GM19328 (cell line): ENCODE data around the gene GP5.

Experiments
- ATAC-seq: cut with Tn5 transposase; IDR thresholded peaks from one replicate; pipeline ENCODE4 v1.9.1; 2021; ENCODE audit warnings: mild to moderate bottlenecking, moderate library complexity; ENCODE audit not compliant: unreplicated experiment

The GP5 gene

GRCh38 chr3:194399166-194399565, at the start of gene GP5:
Gene GP5 (minus strand): TSS chr3:194399266. CDS start chr3:194398282, 984 bp downstream.
- no peak for ATAC-seq

GRCh38 chr3:194447657-194448056, 48.6 kb upstream of the GP5 start:
- ATAC-seq: no peak

- ATAC-seq: no peak
Measured at GRCh38 chr3:194447161-194447560, 48.1 kb upstream of the GP5 start.

- no peak for ATAC-seq
Measured at GRCh38 chr3:194446754-194447153, 47.7 kb upstream of the GP5 start.

GRCh38 chr3:194446172-194446571, 47.1 kb upstream of the GP5 start:
- no peak for ATAC-seq

- no peak for ATAC-seq
Measured at GRCh38 chr3:194443901-194444300, 44.8 kb upstream of the GP5 start.

- ATAC-seq: no peak
Measured at GRCh38 chr3:194440756-194441155, 41.7 kb upstream of the GP5 start.

- no peak for ATAC-seq
Measured at GRCh38 chr3:194439881-194440550, 41.0 kb upstream of the GP5 start.

- no peak for ATAC-seq
Measured at GRCh38 chr3:194434503-194434902, 35.4 kb upstream of the GP5 start.

- no peak for ATAC-seq
Measured at GRCh38 chr3:194431554-194431953, 32.5 kb upstream of the GP5 start.

- ATAC-seq: no peak
Measured at GRCh38 chr3:194425399-194425798, 26.3 kb upstream of the GP5 start.

- no peak for ATAC-seq
Measured at GRCh38 chr3:194424953-194425352, 25.9 kb upstream of the GP5 start.

GRCh38 chr3:194424373-194424772, 25.3 kb upstream of the GP5 start:
- no peak for ATAC-seq

GRCh38 chr3:194423317-194423716, 24.3 kb upstream of the GP5 start:
- ATAC-seq: no peak

- no peak for ATAC-seq
Measured at GRCh38 chr3:194422188-194422587, 23.1 kb upstream of the GP5 start.

GRCh38 chr3:194418671-194419070, 19.6 kb upstream of the GP5 start:
- ATAC-seq: no peak

- no peak for ATAC-seq
Measured at GRCh38 chr3:194407423-194407822, 8.4 kb upstream of the GP5 start.

- no peak for ATAC-seq
Measured at GRCh38 chr3:194405766-194406165, 6.7 kb upstream of the GP5 start.

- ATAC-seq: no peak
Measured at GRCh38 chr3:194404365-194405140, 5.5 kb upstream of the GP5 start.

GRCh38 chr3:194401868-194402329, 2.8 kb upstream of the GP5 start:
- no peak for ATAC-seq

GRCh38 chr3:194401346-194401745, 2.3 kb upstream of the GP5 start:
- no peak for ATAC-seq

GRCh38 chr3:194399874-194400411, 877 bp upstream of the GP5 start:
- no peak for ATAC-seq
